K562 (cell line): Measurements from ENCODE around the gene RHD. TPM values are rescaled to one million over a fixed set of nuclear protein-coding genes. Genes with fewer than 3 reads are reported as not detected.

Experiments used
- CBX5 ChIP-seq: IDR thresholded peaks from 2 replicates; pipeline ENCODE4 v1.6.1; 2014; ENCODE audit warnings: low read depth, borderline replicate concordance
- CHAMP1 ChIP-seq: fragments of 450-650 bp; IDR thresholded peaks from 2 replicates; pipeline ENCODE4 v1.6.1; 2016; ENCODE audit warnings: mild to moderate bottlenecking
- CHD2 ChIP-seq: IDR thresholded peaks from 2 replicates; pipeline ENCODE4 v1.6.1; 2011; ENCODE audit warnings: low read depth, low read length
- CREB3L1 ChIP-seq: fragments of 450-650 bp; IDR thresholded peaks from 2 replicates; pipeline ENCODE4 v1.6.1; 2014; ENCODE audit warnings: low read depth, mild to moderate bottlenecking, moderate library complexity, borderline replicate concordance
- CTBP1 ChIP-seq: fragments of 450-650 bp; IDR thresholded peaks from 2 replicates; pipeline ENCODE4 v1.6.1; 2016; ENCODE audit warnings: borderline replicate concordance
- DDX20 ChIP-seq: fragments of 450-650 bp; IDR thresholded peaks from 2 replicates; pipeline ENCODE4 v1.6.1; 2016; ENCODE audit warnings: missing genetic modification characterization, low read depth, mild to moderate bottlenecking, missing compliant biosample characterization, moderate library complexity
- ETV1 ChIP-seq: fragments of 450-650 bp; conservative IDR thresholded peaks from 2 replicates; pipeline ENCODE4 v1.6.1; 2016; ENCODE audit warnings: missing genetic modification characterization, control low read depth, low read depth, missing compliant biosample characterization
- GABPA ChIP-seq: fragments of 200-800 bp; sonication (Bioruptor generic); conservative IDR thresholded peaks from 2 replicates; pipeline ENCODE4 v1.6.1; 2016; ENCODE audit warnings: low read depth, missing genetic modification characterization, missing compliant biosample characterization
- HDAC8 ChIP-seq: fragments of 450-650 bp; IDR thresholded peaks from 2 replicates; pipeline ENCODE4 v1.6.1; 2016; ENCODE audit warnings: mild to moderate bottlenecking, missing genetic modification characterization, moderate library complexity, missing compliant biosample characterization
- HDGF ChIP-seq: fragments of 450-650 bp; IDR thresholded peaks from 2 replicates; pipeline ENCODE4 v1.6.1; 2016
- JUND ChIP-seq, 2 experiments: IDR thresholded peaks; 2 replicates in 1 of 2; 3 replicates in 1 of 2; pipeline ENCODE4 v1.6.1; 2011; ENCODE audit warnings: borderline replicate concordance in 2 of 2, low read depth in 2 of 2, low read length in 2 of 2, improper control_type of control experiment in 1 of 2, missing biosample characterization in 1 of 2, missing genetic modification characterization in 1 of 2, missing genetic modification reagents in 1 of 2
- NFE2 ChIP-seq: IDR thresholded peaks from 2 replicates; pipeline ENCODE4 v1.6.1; 2014; ENCODE audit warnings: antibody characterized with exemption, low read depth
- NFYB ChIP-seq: IDR thresholded peaks from 2 replicates; pipeline ENCODE4 v1.6.1; 2011; ENCODE audit warnings: mild to moderate bottlenecking, moderate library complexity; ENCODE audit not compliant: insufficient read length; ENCODE audit errors: extremely low read depth
- NKRF ChIP-seq: fragments of 450-650 bp; IDR thresholded peaks from 2 replicates; pipeline ENCODE4 v1.6.1; 2016; ENCODE audit warnings: borderline replicate concordance
- NR4A1 ChIP-seq, 2 experiments: fragments of 250-450 bp in 1 of 2; fragments of 450-650 bp in 1 of 2; sonication (Bioruptor Pico) in 1 of 2; IDR thresholded peaks; 2 replicates each; pipeline versions ENCODE4 v1.4.0 to v1.6.1; 2016 to 2020; ENCODE audit warnings: mild to moderate bottlenecking in 2 of 2, missing compliant biosample characterization in 1 of 2, missing genetic modification characterization in 1 of 2, moderate library complexity in 1 of 2
- PTRF ChIP-seq: fragments of 450-650 bp; IDR thresholded peaks from 2 replicates; pipeline ENCODE4 v1.6.1; 2016; ENCODE audit warnings: mild to moderate bottlenecking, missing genetic modification characterization, missing compliant biosample characterization
- SPI1 ChIP-seq: IDR thresholded peaks from 2 replicates; pipeline ENCODE4 v1.6.1; 2011; ENCODE audit warnings: low read depth, low read length, control low read depth, borderline replicate concordance
- SRSF1 ChIP-seq: fragments of 200-400 bp; formaldehyde crosslinking; IDR thresholded peaks from 2 replicates; pipeline ENCODE4 v1.6.1; 2017; ENCODE audit warnings: mild to moderate bottlenecking, low read depth, low read length, moderate library complexity
- ZKSCAN1 ChIP-seq: fragments of 150-350 bp; IDR thresholded peaks from 2 replicates; pipeline ENCODE4 v1.6.1; 2016; ENCODE audit warnings: low read depth, low read length
- ZNF165 ChIP-seq: fragments of 250-450 bp; sonication (Bioruptor Pico); IDR thresholded peaks from 2 replicates; pipeline ENCODE4 v1.4.0; 2020; ENCODE audit warnings: borderline replicate concordance
- polyA plus RNA-seq, 8 experiments: library from polyadenylated mRNA; depleted of rRNA in 4 of 8; stranded (reverse) in 5 of 8; unstranded in 3 of 8; fragments of >200 nt; fragmentation: Nextera tagmentation in 2 of 8; fragmentation: Illumina TruSeq in 1 of 8; extraction: Ambion mirVana in 2 of 8; extraction: Trizol in 1 of 8; gene quantifications; 2 replicates each; pipeline versions ENCODE4 v1.2.1 to v1.2.3, GENCODE V29; 2011 to 2014; ENCODE audit warnings: inconsistent platforms in 1 of 8, missing spikeins in 1 of 8
- total RNA-seq, 7 experiments: library from RNA; depleted of rRNA in 6 of 7; stranded (reverse); fragments of >200 nt in 6 of 7; fragmentation: Illumina TruSeq in 2 of 7; extraction: Trizol in 2 of 7; gene quantifications; 2 replicates each; pipeline versions ENCODE4 v1.2.1 to v1.2.3, GENCODE V29; 2011 to 2021; ENCODE audit warnings: low replicate concordance in 1 of 7

Gene RHD
- total and polyA plus RNA-seq, 9 of the 15 experiments (the other 6 are each of a cell fraction or from before 2014, with no cell fraction given) = 8.8 to 32.4 (median 15.0) TPM

- TF ChIP-seq NR4A1 (CRISPR knock-in tag; IDR thresholded peaks at IDR 0.05) (no peak), NR4A1 (tag; IDR thresholded peaks at IDR 0.05) (0 out of 2 replicates have a peak, but pooled peaks have one; percentile 27), NFYB (no peak), HDGF (0 out of 2 replicates have a peak, but pooled peaks have one; percentile 55), NFE2 (peak; percentile 68; the same call in 1 of the 2 replicates), JUND (IDR thresholded peaks at IDR 0.05; ENCODE audit: borderline replicate concordance, low read depth, low read length) (peak; percentile 91), JUND (tag; IDR thresholded peaks at IDR 0.05; ENCODE audit: borderline replicate concordance, low read depth, low read length) (peak; percentile 88; the same call in 2 of the 3 replicates), PTRF (tag) (0 out of 2 replicates have a peak, but pooled peaks have one; percentile 19), DDX20 (peak; percentile 43; the same call in 1 of the 2 replicates), CREB3L1 (0 out of 2 replicates have a peak, but pooled peaks have one; percentile 29), SRSF1 (no peak), NKRF (peak; percentile 33; the same call in 1 of the 2 replicates), ZKSCAN1 (no peak), CHD2 (no peak), CBX5 (no peak), ETV1 (tag) (no peak), SPI1 (no peak), HDAC8 (tag) (0 out of 2 replicates have a peak, but pooled peaks have one; percentile 20), CTBP1 (peak; percentile 36; the same call in 1 of the 2 replicates), CHAMP1 (0 out of 2 replicates have a peak, but pooled peaks have one; percentile 52), ZNF165 (CRISPR knock-in tag) (no peak), GABPA (tag) (peak; percentile 24; the same call in 1 of the 2 replicates)
Measured at GRCh38 chr1:25360596-25361581, 88.6 kb downstream of the RHD start (continued).
